Gastrocnemius medialis (tissue), 4 donors: ENCODE measurements around the gene GINS2.

Experiments
- POLR2A ChIP-seq, 2 donors: fragments of 450-650 bp; IDR thresholded peaks; one replicate each; pipeline ENCODE4 v1.6.1; 2017; ENCODE audit warnings: antibody characterized with exemption in 2 of 2, mild to moderate bottlenecking in 2 of 2, moderate library complexity in 2 of 2
- TF ChIP-seq, protein P1 (sequence below), 5 experiments: fragments of 450-650 bp in 3 of 5; fragments of 200-600 bp in 2 of 5; sonication (generic) in 2 of 5; IDR thresholded peaks in 4 of 5; conservative IDR thresholded peaks in 1 of 5; 1 replicate in 4 of 5; 2 replicates in 1 of 5; pipeline ENCODE4 v1.5.1; 2016 to 2019; ENCODE audit warnings: antibody characterized with exemption in 5 of 5, mild to moderate bottlenecking in 3 of 5, moderate library complexity in 3 of 5

DNA sequence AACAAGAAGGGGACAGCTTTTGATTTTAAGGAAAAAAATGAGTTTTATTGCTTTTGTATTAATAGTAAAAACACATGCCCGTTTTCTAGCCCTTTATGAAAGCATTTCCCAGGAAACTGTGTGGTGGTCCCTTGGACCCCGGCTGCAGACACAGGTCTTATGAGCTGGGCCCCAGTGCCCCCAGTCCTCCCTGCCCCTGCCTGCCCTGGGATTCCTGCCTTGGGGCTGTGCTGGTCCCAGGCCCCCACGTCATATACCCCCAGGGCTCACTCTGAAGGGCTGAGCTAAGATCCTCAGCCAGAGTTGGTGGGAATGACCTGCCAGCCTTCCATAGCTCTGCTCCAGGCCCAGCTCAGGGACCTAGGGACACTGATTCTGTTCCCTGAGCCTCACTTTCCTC is 30.8 kb downstream of the GINS2 start:
- TF ChIP-seq, protein P1, sequence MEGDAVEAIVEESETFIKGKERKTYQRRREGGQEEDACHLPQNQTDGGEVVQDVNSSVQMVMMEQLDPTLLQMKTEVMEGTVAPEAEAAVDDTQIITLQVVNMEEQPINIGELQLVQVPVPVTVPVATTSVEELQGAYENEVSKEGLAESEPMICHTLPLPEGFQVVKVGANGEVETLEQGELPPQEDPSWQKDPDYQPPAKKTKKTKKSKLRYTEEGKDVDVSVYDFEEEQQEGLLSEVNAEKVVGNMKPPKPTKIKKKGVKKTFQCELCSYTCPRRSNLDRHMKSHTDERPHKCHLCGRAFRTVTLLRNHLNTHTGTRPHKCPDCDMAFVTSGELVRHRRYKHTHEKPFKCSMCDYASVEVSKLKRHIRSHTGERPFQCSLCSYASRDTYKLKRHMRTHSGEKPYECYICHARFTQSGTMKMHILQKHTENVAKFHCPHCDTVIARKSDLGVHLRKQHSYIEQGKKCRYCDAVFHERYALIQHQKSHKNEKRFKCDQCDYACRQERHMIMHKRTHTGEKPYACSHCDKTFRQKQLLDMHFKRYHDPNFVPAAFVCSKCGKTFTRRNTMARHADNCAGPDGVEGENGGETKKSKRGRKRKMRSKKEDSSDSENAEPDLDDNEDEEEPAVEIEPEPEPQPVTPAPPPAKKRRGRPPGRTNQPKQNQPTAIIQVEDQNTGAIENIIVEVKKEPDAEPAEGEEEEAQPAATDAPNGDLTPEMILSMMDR (IDR thresholded peaks at IDR 0.05 in 4 of 5, conservative IDR thresholded peaks at IDR 0.05 in 1 of 5), result no peak
- no peak for TF ChIP-seq POLR2A (IDR thresholded peaks at IDR 0.05)
